HEK293 (cell line): ENCODE results near the gene AAK1.

Experiments used
- HOXC10 ChIP-seq: sonication (generic); formaldehyde crosslinking; IDR thresholded peaks from 2 replicates; pipeline ENCODE4 v1.8.1; 2023; ENCODE audit warnings: mild to moderate bottlenecking, missing genetic modification reagents
- PRDM2 ChIP-seq: fragments of 450-650 bp; formaldehyde crosslinking; IDR thresholded peaks from 2 replicates; pipeline ENCODE4 v1.5.1; 2016; ENCODE audit warnings: missing biosample characterization, missing genetic modification characterization, borderline replicate concordance
- ZNF214 ChIP-seq: fragments of 450-650 bp; formaldehyde crosslinking; IDR thresholded peaks from 2 replicates; pipeline ENCODE4 v1.5.1; 2017; ENCODE audit warnings: missing biosample characterization, mild to moderate bottlenecking, missing genetic modification characterization, borderline replicate concordance
- ZNF239 ChIP-seq: fragments of 450-650 bp; formaldehyde crosslinking; IDR thresholded peaks from 2 replicates; pipeline ENCODE4 v1.5.1; 2016; ENCODE audit warnings: missing biosample characterization, missing genetic modification characterization
- ZNF24 ChIP-seq: fragments of 450-650 bp; formaldehyde crosslinking; IDR thresholded peaks from 2 replicates; pipeline ENCODE4 v1.5.1; 2016; ENCODE audit warnings: missing biosample characterization, missing genetic modification characterization
- ZNF692 ChIP-seq: fragments of 450-650 bp; formaldehyde crosslinking; IDR thresholded peaks from 2 replicates; pipeline ENCODE4 v1.5.1; 2016; ENCODE audit warnings: missing biosample characterization, missing genetic modification characterization
- TF ChIP-seq, protein P1 (sequence below): fragments of 450-650 bp; formaldehyde crosslinking; IDR thresholded peaks from 2 replicates; pipeline ENCODE4 v1.5.1; 2017; ENCODE audit warnings: missing biosample characterization, missing genetic modification characterization

GRCh38 chr2:69493268-69493667 lies 150.3 kb downstream of the AAK1 start:
- TF ChIP-seq ZNF239 (tag by site-specific recombination) (no peak), ZNF692 (tag by site-specific recombination) (no peak), ZNF24 (tag by site-specific recombination) (no peak), PRDM2 (tag by site-specific recombination) (no peak), ZNF214 (tag by site-specific recombination) (no peak), HOXC10 (CRISPR knock-in tag) (no peak)
- TF ChIP-seq, protein P1, sequence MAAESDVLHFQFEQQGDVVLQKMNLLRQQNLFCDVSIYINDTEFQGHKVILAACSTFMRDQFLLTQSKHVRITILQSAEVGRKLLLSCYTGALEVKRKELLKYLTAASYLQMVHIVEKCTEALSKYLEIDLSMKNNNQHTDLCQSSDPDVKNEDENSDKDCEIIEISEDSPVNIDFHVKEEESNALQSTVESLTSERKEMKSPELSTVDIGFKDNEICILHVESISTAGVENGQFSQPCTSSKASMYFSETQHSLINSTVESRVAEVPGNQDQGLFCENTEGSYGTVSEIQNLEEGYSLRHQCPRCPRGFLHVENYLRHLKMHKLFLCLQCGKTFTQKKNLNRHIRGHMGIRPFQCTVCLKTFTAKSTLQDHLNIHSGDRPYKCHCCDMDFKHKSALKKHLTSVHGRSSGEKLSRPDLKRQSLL (tag by site-specific recombination) = no peak
